Measurements from ENCODE around the gene CDKAL1. TPM values are rescaled to one million over a fixed set of nuclear protein-coding genes. Genes with fewer than 3 reads are reported as not detected.

The CDKAL1 gene
- total RNA-seq, 1 donor from 2014 or later: 39.6 TPM

GRCh38 chr6:20703049-20703448 is 168.8 kb downstream of the CDKAL1 start:
- no peaks in the 10 kb centered on the region for H3K36me3 Mint-ChIP-seq
- Histone ChIP-seq H4K20me1 (ENCODE audit: low read depth) (no peaks in the 10 kb centered on the region), H3K9ac (no peak overlapping the region), H3K36me3 (no peaks in the 10 kb centered on the region), H3K27ac (no peak overlapping the region), H3K4me1 (peaks cover 44% of the 10 kb centered on the region), H3K4me3 (no peak overlapping the region), H3K4me2 (no peak overlapping the region), H3K9me3 (ENCODE audit: low read depth) (no peaks in the 10 kb centered on the region), H3K79me2 (ENCODE audit: low read depth) (peaks cover 15% of the 10 kb centered on the region), H2AFZ (replicated peaks) (no peak overlapping the region), H3F3A (ENCODE audit: low read depth) (no peaks in the 10 kb centered on the region), H3K27me3 (no peaks in the 10 kb centered on the region)
- no peak overlapping the region for H3K27ac Mint-ChIP-seq
- H3K4me3 Mint-ChIP-seq: no peak overlapping the region
- no peaks in the 10 kb centered on the region for H3K9me3 Mint-ChIP-seq
- peaks cover 17% of the 10 kb centered on the region for H3K4me1 Mint-ChIP-seq
- DNase-seq (ENCODE audit: low spot score): no peak
- H3K27me3 Mint-ChIP-seq (ENCODE audit: insufficient read depth, low read depth): no peaks in the 10 kb centered on the region
- TF ChIP-seq EZH2 (IDR thresholded peaks at IDR 0.05) (no peak), EZH2phosphoT487 (IDR thresholded peaks at IDR 0.05) (no peak), CTCF (IDR thresholded peaks at IDR 0.05) (no peak)

- no peaks in the 10 kb centered on the region for H3K9me3 ChIP-seq (ENCODE audit: low read depth)
- H3K4me1 Mint-ChIP-seq: peaks cover 17% of the 10 kb centered on the region
Measured at GRCh38 chr6:20704325-20705025, 170.2 kb downstream of the CDKAL1 start.

GRCh38 chr6:20705741-20706140 is 171.5 kb downstream of the CDKAL1 start:
- Histone ChIP-seq H3K9me3 (ENCODE audit: low read depth) (no peaks in the 10 kb centered on the region), H3K79me2 (ENCODE audit: low read depth) (peaks cover 29% of the 10 kb centered on the region), H3K4me2 (no peak overlapping the region), H3F3A (ENCODE audit: low read depth) (no peaks in the 10 kb centered on the region), H3K4me3 (no peak overlapping the region), H4K20me1 (ENCODE audit: low read depth) (no peaks in the 10 kb centered on the region), H3K36me3 (no peaks in the 10 kb centered on the region), H3K9ac (no peak overlapping the region), H3K4me1 (peaks cover 63% of the 10 kb centered on the region), H3K27me3 (no peaks in the 10 kb centered on the region), H3K27ac (no peak overlapping the region), H2AFZ (replicated peaks) (no peak overlapping the region)
- no peak overlapping the region for H3K4me3 Mint-ChIP-seq
- no peaks in the 10 kb centered on the region for H3K9me3 Mint-ChIP-seq
- DNase-seq (ENCODE audit: low spot score): no peak
- H3K36me3 Mint-ChIP-seq: no peaks in the 10 kb centered on the region
- no peak for TF ChIP-seq EZH2 (IDR thresholded peaks at IDR 0.05)
- no peak for TF ChIP-seq CTCF (IDR thresholded peaks at IDR 0.05)
- H3K27ac Mint-ChIP-seq: no peak overlapping the region
- H3K4me1 Mint-ChIP-seq: peaks cover 13% of the 10 kb centered on the region
- H3K27me3 Mint-ChIP-seq (ENCODE audit: insufficient read depth, low read depth): no peaks in the 10 kb centered on the region

More at GRCh38 chr6:20704325-20705025, 170.2 kb downstream of the CDKAL1 start:
- Histone ChIP-seq H3K9ac (no peak overlapping the region), H3K36me3 (no peaks in the 10 kb centered on the region), H3K4me3 (no peak overlapping the region), H3K27me3 (no peaks in the 10 kb centered on the region), H3F3A (ENCODE audit: low read depth) (no peaks in the 10 kb centered on the region), H4K20me1 (ENCODE audit: low read depth) (no peaks in the 10 kb centered on the region), H2AFZ (replicated peaks) (no peak overlapping the region), H3K79me2 (ENCODE audit: low read depth) (peaks cover 22% of the 10 kb centered on the region), H3K4me1 (peaks cover 59% of the 10 kb centered on the region), H3K4me2 (peak overlapping the region; percentile 31), H3K27ac (no peak overlapping the region)
- H3K36me3 Mint-ChIP-seq: no peaks in the 10 kb centered on the region
- no peak for TF ChIP-seq CTCF (IDR thresholded peaks at IDR 0.05)
- no peak for TF ChIP-seq EZH2phosphoT487 (IDR thresholded peaks at IDR 0.05)
- TF ChIP-seq EZH2 (IDR thresholded peaks at IDR 0.05): no peak
- no peaks in the 10 kb centered on the region for H3K27me3 Mint-ChIP-seq (ENCODE audit: insufficient read depth, low read depth)
- H3K9me3 Mint-ChIP-seq: no peaks in the 10 kb centered on the region
- H3K27ac Mint-ChIP-seq: peak overlapping the region; percentile 3
- no peak overlapping the region for H3K4me3 Mint-ChIP-seq
- no peak for DNase-seq (ENCODE audit: low spot score)

All from neural progenitor cell (in vitro differentiated cells).